ENCODE results near the gene C1orf87.

GRCh38 chr1:60037669-60038068, 35.9 kb downstream of the C1orf87 start:
- TF ChIP-seq CTCF (IDR thresholded peaks at IDR 0.05; ENCODE audit: low read depth, low read length, missing input control) = no peak
- TF ChIP-seq ZBTB33 (IDR thresholded peaks at IDR 0.05) = no peak
- TF ChIP-seq REST (IDR thresholded peaks at IDR 0.05) = no peak
- no peak for TF ChIP-seq FOXA1 (IDR thresholded peaks at IDR 0.05)
- TF ChIP-seq GABPA (IDR thresholded peaks at IDR 0.05 in 1 of 2, conservative IDR thresholded peaks at IDR 0.05 in 1 of 2) = no peak
- no peak for TF ChIP-seq YY1 (IDR thresholded peaks at IDR 0.05)
- no peak for TF ChIP-seq TAF1 (conservative IDR thresholded peaks at IDR 0.05)
- no peak for TF ChIP-seq RAD21 (IDR thresholded peaks at IDR 0.05)
- no peak for TF ChIP-seq RXRA (IDR thresholded peaks at IDR 0.05)
- no peak for TF ChIP-seq ATF3 (IDR thresholded peaks at IDR 0.05)
- TF ChIP-seq SP1 (IDR thresholded peaks at IDR 0.05) = no peak
